GM18508 (cell line): ENCODE results near the gene MAP2K7.
A peak's percentile ranks its signal among the peaks of the same experiment; 100 is the strongest.
"Not testable (repeated sequence)": the region's sequence is repeated elsewhere in the genome, so short reads cannot be mapped to it uniquely, and the experiment has no call there.

Experiments
- ATAC-seq: cut with Tn5 transposase; IDR thresholded peaks from one replicate; pipeline ENCODE4 v1.9.1; 2021; ENCODE audit warnings: moderate number of reproducible peaks; ENCODE audit not compliant: insufficient read depth, unreplicated experiment

MAP2K7 gene

GRCh38 chr19:7927605-7928333 is 24.1 kb downstream of the MAP2K7 start:
- ATAC-seq: no peak

GRCh38 chr19:7928334-7928706 is 24.6 kb downstream of the MAP2K7 start:
- no peak for ATAC-seq

DNA sequence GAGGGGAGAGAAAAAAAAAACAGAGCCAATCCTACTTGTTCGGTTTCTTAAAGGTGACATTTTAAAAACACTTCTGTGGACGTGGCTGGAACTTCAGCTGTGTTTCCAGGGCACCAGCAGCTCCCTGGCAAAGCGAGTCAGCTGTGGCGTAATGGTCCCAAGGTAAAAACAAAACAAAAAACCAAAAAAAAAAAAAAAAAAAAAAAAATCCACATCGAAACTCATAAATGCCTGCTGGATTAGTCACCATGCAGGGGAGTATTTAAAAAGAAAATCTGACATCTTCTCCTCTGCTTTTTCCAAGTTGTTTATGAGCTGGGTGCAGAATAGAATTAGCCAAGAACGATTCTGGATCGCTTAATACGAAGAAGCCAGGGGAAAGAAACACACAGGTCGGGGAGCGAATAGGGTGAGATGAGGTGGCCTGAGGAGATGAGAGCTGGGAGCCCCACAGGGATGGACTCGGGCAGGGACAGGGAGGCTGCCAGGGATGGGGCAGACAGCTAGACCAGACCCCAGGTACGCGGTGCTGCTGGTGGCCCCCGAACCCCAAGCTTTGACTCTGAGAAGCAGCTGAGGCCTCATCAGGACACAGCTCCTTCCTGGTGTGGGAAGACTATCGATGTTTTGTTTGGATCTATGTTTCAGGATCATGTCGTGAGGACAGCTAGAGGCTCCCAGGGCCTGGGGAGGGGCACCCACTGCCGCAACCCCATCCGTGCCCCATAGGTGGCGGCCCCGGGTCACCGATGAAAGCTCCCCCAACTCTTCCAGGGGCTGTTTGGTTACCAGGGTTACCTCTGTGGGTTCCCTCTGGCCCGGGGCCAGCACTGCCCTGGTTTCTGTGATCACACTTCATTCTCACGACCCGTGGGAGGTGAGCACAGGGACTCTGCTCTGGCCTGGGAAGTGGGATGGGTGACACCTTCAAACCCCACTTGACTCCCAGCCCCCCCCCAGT is 25.3 kb downstream of the MAP2K7 start:
- no peak for ATAC-seq

- not testable (repeated sequence) for ATAC-seq
Measured at GRCh38 chr19:7930030-7930429, 26.4 kb downstream of the MAP2K7 start.

DNA sequence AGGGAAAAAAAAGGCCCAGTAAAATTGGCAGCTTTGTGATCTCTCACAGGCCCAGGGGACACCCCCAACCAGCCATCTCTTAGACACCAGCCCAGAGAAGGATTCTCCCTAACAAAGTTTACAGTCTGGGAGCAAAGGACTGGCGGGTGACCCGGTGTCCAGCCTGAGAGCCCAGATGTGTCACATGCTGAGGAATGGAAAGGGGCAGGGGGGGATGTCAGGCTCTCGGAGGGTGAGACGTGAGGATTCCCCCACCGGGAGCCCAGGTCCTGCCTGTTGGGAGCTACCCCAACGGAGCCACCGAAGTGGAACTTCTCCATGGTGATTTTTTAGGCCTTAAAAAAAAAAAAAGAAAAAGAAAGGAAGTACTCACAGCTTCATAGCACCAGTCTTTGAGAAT is 27.1 kb downstream of the MAP2K7 start:
- ATAC-seq: no peak

- ATAC-seq: no peak
Measured at GRCh38 chr19:7931221-7932061, 27.8 kb downstream of the MAP2K7 start.

- ATAC-seq: no peak
Measured at GRCh38 chr19:7932276-7932929, 28.7 kb downstream of the MAP2K7 start.

DNA sequence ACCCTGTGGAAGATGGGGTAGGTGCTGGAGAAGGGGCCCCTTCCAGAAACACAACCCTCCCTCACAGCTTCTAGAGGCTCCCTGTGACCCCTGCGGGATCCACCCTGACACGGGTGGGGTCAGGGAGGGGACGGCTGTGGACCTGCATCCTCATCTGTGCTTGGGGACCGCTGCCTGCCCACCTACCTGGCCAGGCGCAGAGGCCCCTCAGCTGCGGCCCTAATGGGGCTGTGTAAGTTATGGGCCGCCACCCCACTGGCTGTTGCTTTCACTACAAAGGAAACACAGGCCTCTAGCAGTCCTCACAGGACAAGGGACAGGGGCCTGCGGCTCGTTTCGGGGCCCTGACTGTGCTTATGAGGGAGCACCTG is 29.2 kb downstream of the MAP2K7 start:
- no peak for ATAC-seq

DNA sequence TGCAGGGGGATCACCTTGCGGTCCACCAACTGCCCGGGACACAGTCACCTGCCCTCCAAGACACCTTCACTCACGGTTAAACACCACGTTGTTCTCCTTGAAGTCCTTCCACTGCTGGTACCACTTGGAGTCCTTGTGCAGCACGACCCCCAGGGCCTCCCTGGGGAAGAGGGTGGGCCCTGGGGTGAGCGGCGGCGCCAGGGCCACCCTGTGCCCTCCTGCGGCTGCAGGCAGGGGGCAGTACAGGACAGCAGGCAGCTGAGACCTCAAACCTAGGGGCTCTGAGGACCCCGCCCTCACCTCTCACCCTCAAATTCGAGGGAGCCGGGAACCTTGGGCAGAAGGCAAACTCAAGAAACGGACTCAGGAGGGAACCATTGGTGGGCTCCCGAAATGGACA is 29.7 kb downstream of the MAP2K7 start:
- no peak for ATAC-seq

GRCh38 chr19:7933828-7934725 is 30.4 kb downstream of the MAP2K7 start:
- ATAC-seq: no peak

- ATAC-seq: no peak
Measured at GRCh38 chr19:7934766-7935165, 31.1 kb downstream of the MAP2K7 start.

- no peak for ATAC-seq
Measured at GRCh38 chr19:7940841-7941240, 37.2 kb downstream of the MAP2K7 start.

DNA sequence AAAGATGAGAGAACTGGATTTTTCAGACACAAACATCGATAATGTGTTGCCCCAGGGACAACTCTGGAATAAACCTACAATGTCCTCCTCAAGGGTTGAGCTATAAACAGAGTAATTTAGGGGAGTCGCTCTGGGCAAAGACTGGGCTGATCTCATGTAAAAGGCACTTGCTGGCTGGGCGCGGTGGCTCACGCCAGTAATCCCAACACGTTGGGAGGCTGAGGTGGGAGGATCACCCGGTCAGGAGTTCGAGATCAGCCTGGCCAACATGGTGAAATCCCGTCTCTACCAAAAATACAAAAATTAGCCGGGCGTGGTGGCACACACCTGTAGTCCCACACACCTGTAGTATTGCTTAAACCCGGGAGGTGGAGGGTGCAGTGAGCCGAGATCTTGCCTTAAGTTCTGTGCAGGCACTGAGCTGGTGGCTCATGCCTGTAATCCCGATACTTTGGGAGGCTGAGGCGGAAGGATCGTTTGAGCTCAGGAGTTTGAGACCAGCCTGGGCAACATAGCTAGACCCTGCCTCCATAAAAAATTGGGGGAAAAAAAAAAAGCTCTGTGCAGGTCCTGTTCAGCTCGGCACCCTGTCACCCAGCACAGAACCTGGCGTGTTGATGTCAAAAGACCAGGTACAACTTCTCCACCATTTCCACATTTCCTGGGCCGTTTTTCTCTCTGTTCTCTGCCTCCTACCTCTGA is 38.4 kb downstream of the MAP2K7 start:
- ATAC-seq: no peak

DNA sequence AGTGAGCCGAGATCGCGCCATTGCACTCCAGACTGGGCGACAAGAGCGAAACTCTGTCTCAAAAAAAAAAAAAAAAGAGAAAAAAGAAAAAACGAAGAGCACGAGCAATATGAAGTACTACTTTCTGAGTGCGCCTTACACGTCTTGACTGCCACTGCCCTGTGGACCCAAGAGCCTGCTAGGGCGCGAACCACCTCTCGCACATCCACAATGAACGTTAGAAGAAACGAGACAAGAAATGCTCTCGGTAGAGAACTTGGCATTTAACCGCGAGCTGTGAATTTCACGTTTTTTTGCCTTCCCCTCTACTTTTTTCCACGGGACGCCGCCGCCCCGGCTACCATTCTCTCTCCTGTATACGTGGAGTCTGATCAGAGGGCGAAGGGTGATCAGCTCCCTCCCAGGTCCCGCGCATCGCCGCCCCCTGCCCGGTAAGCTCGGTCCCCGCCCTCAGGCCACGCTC is 39.3 kb downstream of the MAP2K7 start:
- no peak for ATAC-seq

DNA sequence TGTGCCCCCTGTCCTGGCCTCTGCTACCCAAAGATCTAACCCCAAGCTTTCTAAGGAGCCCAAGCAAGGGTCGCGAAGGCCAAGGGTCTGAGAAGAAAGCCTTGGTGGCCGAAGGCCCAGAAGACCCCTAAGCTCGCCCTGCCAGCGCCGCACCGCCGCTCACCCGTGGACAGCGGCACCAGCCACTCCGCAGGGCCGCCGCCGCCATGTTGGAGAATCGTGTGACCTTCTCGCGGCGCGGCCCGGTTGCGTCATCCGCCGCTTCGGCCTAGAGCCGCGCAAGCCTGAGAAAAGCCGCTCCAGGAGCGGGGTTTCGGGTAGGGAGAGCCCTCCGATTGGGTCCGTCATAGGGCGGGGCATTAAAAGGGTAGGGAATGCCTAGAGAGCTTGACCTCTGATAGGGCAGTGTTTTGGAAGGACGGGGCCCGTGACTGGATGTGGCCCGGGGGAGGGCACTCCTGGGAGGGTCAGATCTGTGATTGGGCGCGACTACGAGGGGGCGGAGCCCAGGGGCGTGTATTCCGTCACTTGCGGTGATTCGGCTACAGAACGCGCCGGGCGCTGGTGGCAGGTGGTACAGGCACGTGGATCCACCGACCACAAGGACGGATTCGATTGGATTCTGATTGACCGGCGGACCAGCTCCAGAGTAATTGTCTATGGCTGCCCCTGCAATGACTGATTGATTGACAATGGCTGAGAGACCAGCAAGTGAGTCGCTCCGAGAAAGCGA is 39.9 kb downstream of the MAP2K7 start, which contains the start of gene TIMM44:
TIMM44 (minus strand) TSS at position 223 of the 733 bp plus-strand sequence; CDS start at position 208, 15 bp downstream.
- peak; percentile 82 for ATAC-seq

DNA sequence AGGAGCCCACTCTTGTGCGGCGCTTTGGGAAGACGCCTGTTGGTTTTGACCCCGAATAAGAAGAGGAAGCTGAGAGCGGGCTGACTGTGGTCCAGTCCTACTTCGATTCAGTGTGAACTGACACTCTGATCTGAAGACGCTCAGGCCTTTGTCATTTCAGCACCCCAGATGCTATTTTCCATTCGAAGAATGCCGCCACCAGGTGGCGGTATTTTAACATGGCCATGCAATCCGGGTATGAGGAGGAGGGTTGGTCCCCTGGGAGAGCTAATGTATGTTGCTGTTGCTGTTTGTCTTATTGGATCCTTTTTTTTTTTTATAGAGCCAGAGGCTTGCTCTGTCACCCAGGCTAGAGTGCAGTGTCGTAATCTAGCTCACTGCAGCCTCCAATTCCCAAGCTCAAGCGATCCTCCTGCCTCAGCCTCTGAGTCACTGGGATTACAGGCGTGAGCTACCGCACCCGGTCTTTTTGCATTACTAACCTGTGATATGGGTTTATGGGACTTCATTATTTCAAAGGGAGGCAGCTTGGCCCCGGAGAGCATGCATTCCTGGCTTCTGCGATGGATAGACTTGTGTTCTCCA is 40.6 kb downstream of the MAP2K7 start:
- ATAC-seq: no peak

DNA sequence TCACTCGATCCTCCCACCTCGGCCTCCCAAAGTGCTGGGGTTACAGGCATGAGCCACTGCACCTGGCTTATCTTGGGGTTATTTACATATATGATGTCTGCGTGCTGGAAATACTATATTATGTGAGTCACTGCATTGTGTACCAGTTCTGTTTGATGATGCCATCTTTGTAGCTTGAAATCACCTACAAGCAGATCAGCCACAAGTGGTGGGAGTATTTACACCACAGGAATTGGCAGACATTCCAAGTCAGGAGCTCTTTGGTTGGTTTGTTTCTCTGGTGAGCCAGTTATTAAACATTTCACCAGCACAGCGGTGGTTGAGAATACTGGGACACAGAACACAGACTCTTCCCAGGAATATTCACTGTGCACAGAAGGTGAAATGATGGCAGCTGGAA is 44.3 kb downstream of the MAP2K7 start:
- ATAC-seq: no peak
